BE2C (cell line): Measurements from ENCODE around the gene NOLC1.

Experiments
- DNase-seq: peaks from one replicate; pipeline ENCODE4 v3.0.0-alpha.2; 2020
- H3K27me3 ChIP-seq: fragments of 250-450 bp; sonication (Bioruptor Pico); 2 replicates; pipeline ENCODE4 v1.5.1; 2020; ENCODE audit warnings: mild to moderate bottlenecking
- H3K36me3 ChIP-seq: fragments of 250-450 bp; sonication (Bioruptor Pico); 2 replicates; pipeline ENCODE4 v1.5.1; 2020; ENCODE audit warnings: mild to moderate bottlenecking
- H3K4me1 ChIP-seq: fragments of 250-450 bp; sonication (Bioruptor Pico); 2 replicates; pipeline ENCODE4 v1.5.1; 2020
- H3K4me3 ChIP-seq: 2 replicates; pipeline ENCODE4 v1.5.1; 2011; ENCODE audit warnings: low read depth, low read length
- H3K9me3 ChIP-seq: fragments of 250-450 bp; sonication (Bioruptor Pico); 2 replicates; pipeline ENCODE4 v1.5.1; 2020
- CTCF ChIP-seq: IDR thresholded peaks from 2 replicates; pipeline ENCODE4 v1.5.1; 2012; ENCODE audit warnings: mild to moderate bottlenecking, low read depth, low read length

Gene NOLC1

GRCh38 chr10:102116656-102117055 is 35.5 kb upstream of the NOLC1 start:
- Histone ChIP-seq H3K27me3 (no peaks in the 10 kb centered on the region), H3K4me3 (peak overlapping the region; percentile 90), H3K4me1 (peaks cover 28% of the 10 kb centered on the region), H3K36me3 (peaks cover 2% of the 10 kb centered on the region), H3K9me3 (no peaks in the 10 kb centered on the region)
- no peak for DNase-seq
- TF ChIP-seq CTCF, result no peak

- Histone ChIP-seq H3K36me3 (no peaks in the 10 kb centered on the region), H3K4me1 (peaks cover 28% of the 10 kb centered on the region), H3K4me3 (peak overlapping the region; percentile 90), H3K27me3 (no peaks in the 10 kb centered on the region), H3K9me3 (no peaks in the 10 kb centered on the region)
- peak; percentile 50 for TF ChIP-seq CTCF
- DNase-seq, result peak; percentile 95
Measured at GRCh38 chr10:102117391-102118159, 34.6 kb upstream of the NOLC1 start.

- peak; percentile 55 for DNase-seq
- Histone ChIP-seq H3K27me3 (no peaks in the 10 kb centered on the region), H3K4me1 (peaks cover 22% of the 10 kb centered on the region), H3K4me3 (peak overlapping the region; percentile 90), H3K9me3 (no peaks in the 10 kb centered on the region), H3K36me3 (no peaks in the 10 kb centered on the region)
- TF ChIP-seq CTCF, result no peak
Measured at GRCh38 chr10:102118867-102119266, 33.3 kb upstream of the NOLC1 start.

GRCh38 chr10:102119417-102120141 is 32.6 kb upstream of the NOLC1 start:
- no peak for TF ChIP-seq CTCF
- Histone ChIP-seq H3K27me3 (no peaks in the 10 kb centered on the region), H3K4me3 (peak overlapping the region; percentile 90), H3K4me1 (peaks cover 22% of the 10 kb centered on the region), H3K36me3 (no peaks in the 10 kb centered on the region), H3K9me3 (no peaks in the 10 kb centered on the region)
- peak; percentile 69 for DNase-seq

- no peaks in the 10 kb centered on the region for H3K36me3 ChIP-seq
- H3K4me3 ChIP-seq, result peak within 1 kb of the TSS; percentile 90
- TF ChIP-seq CTCF, result no peak
- no peaks in the 10 kb centered on the region for H3K27me3 ChIP-seq
- peaks cover 18% of the 10 kb centered on the region for H3K4me1 ChIP-seq
- DNase-seq, result peak; percentile 85
- H3K9me3 ChIP-seq, result no peaks in the 10 kb centered on the region
Measured at GRCh38 chr10:102120142-102120990, 31.8 kb upstream of the NOLC1 start, which contains the start of gene LDB1. LDB1 (minus strand) TSS chr10:102120368; CDS start chr10:102120110, 258 bp downstream.
